KG1 (cell line): ENCODE data around the gene TSPAN15.

Experiments used
- DNase-seq: peaks from one replicate; lab custom pipeline; 2025; lab: John Stamatoyannopoulos, UW

TSPAN15 gene

DNA sequence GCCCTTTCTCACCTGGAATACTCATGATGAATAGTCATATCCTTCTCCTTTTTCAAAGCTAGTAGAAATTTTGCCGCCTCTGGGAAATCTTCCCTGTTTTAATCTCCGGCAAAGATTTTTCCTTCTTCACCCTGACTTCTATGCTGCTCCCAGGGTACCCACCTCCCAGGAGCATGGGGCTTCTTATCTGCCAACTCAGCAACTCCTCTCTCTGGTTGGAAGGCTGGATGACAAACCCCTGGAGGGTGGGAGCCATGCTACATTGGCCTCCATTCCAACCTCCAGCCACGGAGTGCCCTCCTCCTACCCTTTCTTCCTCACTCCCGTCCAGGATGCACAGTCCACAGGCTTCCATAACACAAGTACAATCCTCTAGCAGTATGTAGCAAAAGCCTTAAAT lies 102.1 kb downstream of the TSPAN15 start:
- DNase-seq = no peak

DNA sequence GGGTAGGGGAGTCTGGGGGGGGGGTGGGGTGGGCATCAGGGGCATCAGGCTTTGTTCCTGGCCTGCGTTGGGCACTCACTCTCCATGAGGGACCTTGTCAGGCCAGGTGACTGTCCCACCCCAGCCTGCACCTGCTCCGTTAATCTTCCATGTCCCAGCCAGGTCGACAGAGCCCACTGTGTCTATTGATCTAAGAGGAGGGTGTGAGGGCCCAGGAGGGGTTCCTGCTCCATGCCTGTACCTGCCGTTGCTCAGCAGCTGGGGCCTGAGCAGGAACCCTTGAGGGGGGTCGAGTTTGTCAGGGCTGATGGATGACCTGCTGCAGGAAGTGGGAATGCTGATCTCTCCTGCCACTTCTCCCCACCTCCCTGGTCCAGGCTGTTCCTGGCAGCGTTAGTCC lies 103.3 kb downstream of the TSPAN15 start:
- no peak for DNase-seq
